ENCODE data around the gene SNX15.

The SNX15 gene

GRCh38 chr11:65066315-65066714 lies 39.1 kb downstream of the SNX15 start:
- no peak for TF ChIP-seq CTCF (conservative IDR thresholded peaks at IDR 0.05; ENCODE audit: low read depth, low read length)
- Histone ChIP-seq H2AFZ (ENCODE audit: low read depth) (no peak overlapping the region), H3K79me2 (ENCODE audit: insufficient read depth, low read depth) (no peaks in the 10 kb centered on the region), H3K27ac (no peak overlapping the region), H3K36me3 (ENCODE audit: insufficient read depth) (no peaks in the 10 kb centered on the region), H4K20me1 (ENCODE audit: insufficient read depth) (no peaks in the 10 kb centered on the region), H3K4me1 (ENCODE audit: low read depth, poor library complexity, severe bottlenecking) (peaks cover 2% of the 10 kb centered on the region), H3K27me3 (ENCODE audit: insufficient read depth, low read depth) (no peaks in the 10 kb centered on the region), H3K9ac (no peak overlapping the region), H3K4me3 (IDR thresholded peaks at IDR 0.05; ENCODE audit: insufficient read depth, low read depth, low read length) (no peak overlapping the region), H3K4me2 (no peak overlapping the region)

GRCh38 chr11:65066805-65067291 lies 39.6 kb downstream of the SNX15 start:
- Histone ChIP-seq H2AFZ (ENCODE audit: low read depth) (no peak overlapping the region), H3K79me2 (ENCODE audit: insufficient read depth, low read depth) (no peaks in the 10 kb centered on the region), H3K4me3 (IDR thresholded peaks at IDR 0.05; ENCODE audit: insufficient read depth, low read depth, low read length) (no peak overlapping the region), H3K4me2 (no peak overlapping the region), H4K20me1 (ENCODE audit: insufficient read depth) (no peaks in the 10 kb centered on the region), H3K9ac (no peak overlapping the region), H3K27me3 (ENCODE audit: insufficient read depth, low read depth) (no peaks in the 10 kb centered on the region), H3K36me3 (ENCODE audit: insufficient read depth) (no peaks in the 10 kb centered on the region), H3K4me1 (ENCODE audit: low read depth, poor library complexity, severe bottlenecking) (peaks cover 8% of the 10 kb centered on the region), H3K27ac (no peak overlapping the region)
- TF ChIP-seq CTCF (conservative IDR thresholded peaks at IDR 0.05; ENCODE audit: low read depth, low read length), result no peak

GRCh38 chr11:65067446-65067845 lies 40.2 kb downstream of the SNX15 start:
- Histone ChIP-seq H3K4me3 (IDR thresholded peaks at IDR 0.05; ENCODE audit: insufficient read depth, low read depth, low read length) (no peak overlapping the region), H2AFZ (ENCODE audit: low read depth) (no peak overlapping the region), H4K20me1 (ENCODE audit: insufficient read depth) (no peaks in the 10 kb centered on the region), H3K9ac (no peak overlapping the region), H3K27me3 (ENCODE audit: insufficient read depth, low read depth) (no peaks in the 10 kb centered on the region), H3K4me2 (no peak overlapping the region), H3K36me3 (ENCODE audit: insufficient read depth) (no peaks in the 10 kb centered on the region), H3K4me1 (ENCODE audit: low read depth, poor library complexity, severe bottlenecking) (peaks cover 14% of the 10 kb centered on the region), H3K27ac (no peak overlapping the region), H3K79me2 (ENCODE audit: insufficient read depth, low read depth) (no peaks in the 10 kb centered on the region)
- no peak for TF ChIP-seq CTCF (conservative IDR thresholded peaks at IDR 0.05; ENCODE audit: low read depth, low read length)

GRCh38 chr11:65069217-65069616 lies 42.0 kb downstream of the SNX15 start:
- H3K9ac ChIP-seq, result no peak overlapping the region
- no peak overlapping the region for H2AFZ ChIP-seq (ENCODE audit: low read depth)
- no peaks in the 10 kb centered on the region for H3K27me3 ChIP-seq (ENCODE audit: insufficient read depth, low read depth)
- no peak overlapping the region for H3K4me3 ChIP-seq (IDR thresholded peaks at IDR 0.05; ENCODE audit: insufficient read depth, low read depth, low read length)
- no peak for TF ChIP-seq CTCF (conservative IDR thresholded peaks at IDR 0.05; ENCODE audit: low read depth, low read length)
- H3K4me2 ChIP-seq, result no peak overlapping the region
- no peak overlapping the region for H3K27ac ChIP-seq
- no peaks in the 10 kb centered on the region for H3K36me3 ChIP-seq (ENCODE audit: insufficient read depth)
- H4K20me1 ChIP-seq (ENCODE audit: insufficient read depth), result no peaks in the 10 kb centered on the region
- no peaks in the 10 kb centered on the region for H3K79me2 ChIP-seq (ENCODE audit: insufficient read depth, low read depth)
- H3K4me1 ChIP-seq (ENCODE audit: low read depth, poor library complexity, severe bottlenecking), result peaks cover 18% of the 10 kb centered on the region

Data from KMS-11 (cell line).